Measurements from ENCODE around the gene CHD5. TPM values are rescaled to one million over a fixed set of nuclear protein-coding genes. Genes with fewer than 3 reads are reported as not detected.

The CHD5 gene
- total RNA-seq, 1 donor from 2014 or later = 0.04 TPM

DNA sequence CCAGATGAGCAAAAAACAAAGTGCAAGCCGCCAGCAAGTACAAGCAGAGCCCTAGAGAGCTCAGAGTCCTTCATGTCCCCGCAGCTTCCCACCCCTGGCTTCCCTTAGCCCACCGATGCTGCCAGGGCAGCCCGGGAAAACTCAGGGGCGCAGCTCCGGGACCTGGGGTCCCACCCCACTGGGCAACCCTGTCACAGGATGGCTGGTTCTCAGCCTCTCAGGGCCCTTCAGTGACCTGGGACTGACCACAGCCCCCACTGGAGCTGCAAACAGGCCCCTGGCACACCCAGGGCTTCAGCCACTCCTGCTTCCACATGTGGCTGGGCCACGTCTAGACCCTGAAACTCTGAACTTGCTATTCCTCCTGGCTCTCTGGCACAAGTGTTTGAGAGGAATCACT, 49.5 kb downstream of the CHD5 start:
- ATAC-seq = no peak

- no peak for ATAC-seq
These were observed 50.1 kb downstream of the CHD5 start for GRCh38 chr1:6130036-6130435.

- ATAC-seq = peak; percentile 17
These were observed 50.8 kb downstream of the CHD5 start for GRCh38 chr1:6129313-6129712.

DNA sequence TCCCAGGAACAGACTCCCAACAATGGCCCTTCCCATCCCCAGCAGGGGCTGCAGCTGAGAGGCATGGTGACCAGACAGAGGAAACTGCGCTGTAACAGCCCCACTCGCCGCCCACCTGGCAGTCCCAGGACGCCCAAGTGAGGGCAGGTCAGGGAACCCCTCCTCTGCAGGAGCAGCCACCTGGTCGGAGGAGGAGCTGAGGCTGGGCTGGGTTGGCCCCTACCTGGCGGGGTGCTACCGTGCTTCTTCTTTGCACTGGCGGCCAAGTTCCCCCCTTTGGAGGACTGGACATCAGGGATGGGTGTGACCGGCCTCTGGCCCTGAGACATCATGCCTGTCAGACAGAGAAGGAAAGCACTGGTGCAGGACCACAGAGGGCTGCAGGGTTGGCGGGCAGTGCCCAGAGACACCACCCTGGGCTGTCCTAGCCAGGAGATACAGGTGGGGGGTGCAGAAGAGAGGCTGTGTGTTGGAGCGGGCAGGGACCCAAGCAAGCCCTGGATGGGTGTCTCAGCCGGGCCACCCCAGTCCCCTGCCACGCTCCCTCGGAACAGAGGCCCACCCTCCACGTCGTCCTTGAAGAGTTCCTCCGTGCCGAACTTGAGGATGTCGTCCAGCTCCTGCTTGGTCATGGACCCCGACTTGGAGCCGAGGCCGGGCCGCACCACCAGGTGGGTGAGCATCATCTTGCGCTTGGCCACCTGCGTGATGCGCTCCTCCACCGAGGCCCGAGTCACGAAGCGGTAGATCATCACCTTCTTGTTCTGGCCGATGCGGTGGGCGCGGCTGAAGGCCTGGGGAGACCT, 51.6 kb downstream of the CHD5 start:
- no peak for ATAC-seq

- ATAC-seq = peak; percentile 90
These were observed 52.4 kb downstream of the CHD5 start for GRCh38 chr1:6127587-6128163.

DNA sequence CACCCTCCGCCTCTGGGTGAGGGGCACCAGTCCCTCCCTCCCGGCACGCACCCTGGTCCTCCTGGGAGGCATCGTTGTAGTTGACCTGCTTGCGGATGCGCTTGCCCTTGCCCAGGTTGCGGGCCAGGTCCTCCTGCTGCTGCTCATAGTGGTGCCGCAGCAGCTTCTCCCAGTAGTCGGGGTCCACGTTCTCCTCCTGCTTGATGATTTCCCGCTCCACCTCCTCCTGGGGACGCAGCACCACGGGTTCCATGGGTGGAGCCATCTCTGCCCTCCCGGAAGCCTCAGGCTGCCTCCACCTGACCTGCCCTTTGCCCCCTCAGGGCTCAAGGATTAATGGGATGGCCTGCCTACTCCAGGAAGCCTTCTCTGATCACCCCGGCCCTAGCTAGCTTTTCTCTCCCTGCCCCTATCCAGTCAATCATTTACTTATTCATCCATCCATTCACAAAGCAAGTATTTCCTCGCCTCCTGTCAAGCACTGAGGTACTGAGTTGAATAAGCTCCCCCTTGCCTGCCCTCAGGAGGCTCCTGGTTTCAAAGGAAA, 53.5 kb downstream of the CHD5 start:
- no peak for ATAC-seq

- ATAC-seq = no peak
These were observed 54.1 kb downstream of the CHD5 start for GRCh38 chr1:6126028-6126427.

- no peak for ATAC-seq
These were observed 54.8 kb downstream of the CHD5 start for GRCh38 chr1:6125366-6125765.

DNA sequence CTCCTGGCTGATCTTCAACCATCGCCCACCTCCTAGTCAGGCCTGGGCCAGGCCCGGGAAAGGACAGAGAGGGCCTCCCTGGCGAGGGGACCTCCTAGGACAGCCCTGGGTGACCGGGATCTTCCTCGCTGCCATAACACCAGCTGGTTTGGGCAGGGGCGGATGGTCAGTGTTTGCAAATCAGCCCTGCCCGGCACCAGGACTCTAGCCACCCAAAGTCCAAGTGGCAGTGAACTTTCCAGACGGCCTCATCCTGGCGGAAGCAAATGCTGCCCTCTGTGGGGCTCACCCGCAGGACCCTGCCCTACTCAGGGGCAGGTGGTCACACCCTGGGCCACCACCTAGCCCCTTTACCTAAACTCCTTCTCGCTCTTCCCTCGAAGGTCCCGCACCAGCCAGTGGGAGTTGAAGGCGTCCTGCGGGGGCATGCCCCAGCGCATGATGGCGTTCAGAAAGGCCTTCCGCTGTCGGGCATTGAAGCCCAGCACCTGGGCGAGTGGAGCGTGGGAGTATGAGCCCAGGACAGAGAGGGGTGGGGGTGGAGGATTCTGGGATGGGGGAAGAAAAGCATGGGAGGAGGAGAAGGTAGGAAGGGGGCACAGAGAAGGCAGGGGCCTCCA, 55.3 kb downstream of the CHD5 start:
- no peak for ATAC-seq

GRCh38 chr1:6124341-6124740, 55.8 kb downstream of the CHD5 start:
- no peak for ATAC-seq

DNA sequence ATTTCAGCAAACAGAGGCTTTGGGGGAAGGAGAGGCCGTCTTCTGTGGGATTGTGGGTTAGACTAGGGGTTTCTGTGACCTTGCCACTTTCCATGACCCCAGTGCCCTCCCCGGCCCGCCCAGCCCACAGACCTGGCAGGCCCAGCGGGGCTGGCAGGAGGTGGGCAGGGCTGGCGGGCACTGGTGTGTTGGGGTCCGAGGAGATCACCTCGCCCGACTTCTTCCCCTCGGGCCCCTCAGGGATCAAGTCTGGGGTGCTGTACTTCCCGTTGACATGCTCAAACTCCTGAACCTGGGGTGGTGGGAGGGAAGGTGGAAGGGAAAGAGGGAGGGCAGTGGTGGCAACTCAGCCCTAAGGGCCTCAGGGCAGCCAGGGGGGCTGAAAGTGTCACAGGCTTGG, 56.3 kb downstream of the CHD5 start:
- ATAC-seq = no peak

DNA sequence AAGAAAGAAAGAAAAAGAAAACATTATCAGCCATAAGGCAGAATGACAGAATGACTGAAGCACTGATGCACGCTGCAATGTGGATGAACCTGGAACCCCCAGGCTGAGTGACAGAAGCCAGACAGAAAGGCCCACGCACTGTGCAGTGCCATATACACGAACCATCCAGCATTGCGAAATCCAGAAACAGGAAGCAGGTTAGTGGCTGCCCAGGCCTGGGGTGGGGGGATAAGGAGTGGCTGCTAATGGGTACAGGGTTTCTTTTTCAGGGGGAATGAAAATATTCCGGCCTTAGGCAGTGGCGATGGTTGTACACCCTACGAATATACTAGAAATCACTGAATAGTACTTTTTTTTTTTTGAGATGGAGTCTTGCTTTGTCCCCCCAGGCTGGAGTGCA, 57.0 kb downstream of the CHD5 start:
- no peak for ATAC-seq

DNA sequence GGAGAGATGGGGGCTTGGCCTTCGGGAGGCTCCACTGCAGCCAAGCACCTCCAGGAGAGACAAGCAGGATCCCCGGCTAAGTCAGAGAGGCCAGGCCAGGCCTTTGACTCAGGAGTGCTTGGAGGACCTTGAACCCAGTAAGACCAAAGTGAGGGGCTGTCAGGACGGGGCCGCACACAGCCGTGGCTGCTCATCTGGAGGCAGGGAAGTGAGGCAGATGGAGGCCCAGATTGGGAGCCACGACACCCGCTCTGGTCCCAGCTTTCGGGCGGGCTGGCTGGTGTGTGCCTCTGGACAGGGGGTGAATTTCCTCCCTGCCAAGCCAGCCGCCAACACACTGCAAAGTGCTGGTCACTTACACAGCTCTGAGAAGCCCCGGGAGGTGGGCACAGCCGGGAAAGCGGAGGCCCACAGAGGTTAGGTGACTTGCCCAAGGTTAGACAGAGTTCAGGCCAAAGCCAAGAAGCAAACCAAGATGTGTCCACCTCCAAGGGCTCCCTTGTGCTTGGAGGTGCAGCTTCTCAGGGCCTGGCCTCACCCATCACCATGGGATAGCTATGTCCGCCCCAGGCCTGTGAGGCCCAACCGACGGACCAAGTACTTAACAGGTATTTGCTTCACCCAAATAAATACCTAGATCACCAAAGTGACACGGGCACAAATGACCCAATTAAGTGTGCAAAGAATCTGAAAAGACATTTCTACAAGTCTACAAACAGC, 58.3 kb downstream of the CHD5 start:
- ATAC-seq = no peak

DNA sequence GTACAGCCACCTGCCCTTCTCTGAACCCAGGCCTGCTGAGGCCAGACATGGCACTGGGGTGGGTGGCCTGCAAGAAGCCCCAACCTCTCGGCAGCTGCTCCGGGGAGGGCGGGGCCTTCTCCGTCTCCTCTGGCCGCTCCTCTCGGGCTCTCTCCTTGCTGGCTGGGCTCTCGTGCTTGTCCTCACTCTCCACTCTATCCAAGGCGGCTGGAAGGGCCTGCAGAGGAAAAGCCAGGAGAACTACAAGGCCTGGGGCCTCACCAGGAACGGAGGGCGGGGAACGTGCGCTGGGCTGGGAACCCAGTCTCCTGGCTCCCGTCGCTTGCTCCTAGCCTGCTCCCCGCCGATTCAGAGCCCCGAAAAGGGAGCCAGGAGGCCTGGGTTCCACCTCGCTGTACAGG, 59.1 kb downstream of the CHD5 start:
- no peak for ATAC-seq

- ATAC-seq = no peak
These were observed 61.7 kb downstream of the CHD5 start for GRCh38 chr1:6118415-6118814.

DNA sequence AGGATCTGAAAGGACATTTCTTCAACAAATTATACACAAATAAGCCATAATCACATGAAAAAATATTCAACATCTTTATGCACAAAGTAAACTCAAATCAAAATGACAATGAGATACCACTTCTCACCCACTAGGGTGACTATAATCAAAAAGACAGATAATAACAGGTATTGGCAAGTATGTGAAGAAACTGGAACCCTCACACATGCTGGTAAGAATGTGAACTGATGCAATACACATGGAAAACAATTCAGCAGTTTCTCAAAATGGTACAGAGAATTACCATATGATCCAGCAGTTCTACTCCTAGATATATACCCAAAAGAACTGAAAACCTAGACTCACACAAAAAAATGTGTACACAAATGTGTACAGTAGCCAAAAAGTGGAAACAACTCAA, 62.5 kb downstream of the CHD5 start:
- no peak for ATAC-seq

DNA sequence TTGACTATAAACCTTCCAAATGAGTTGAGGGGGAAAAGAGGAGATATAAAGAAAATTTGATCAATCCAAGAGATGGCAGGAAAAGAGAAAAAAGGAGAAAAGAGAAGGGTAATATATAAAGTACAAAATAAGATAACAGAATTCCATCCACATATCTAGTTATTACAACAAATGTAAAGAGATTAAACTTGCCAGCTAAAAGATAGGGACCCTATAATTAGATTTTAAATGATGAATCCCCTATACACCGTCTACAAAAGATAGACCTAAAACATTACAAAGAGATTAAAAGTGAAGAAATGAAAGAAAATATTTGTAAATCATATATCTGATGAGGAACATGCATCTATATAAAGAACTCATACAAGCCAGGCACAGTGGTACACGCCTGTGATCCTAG, 63.1 kb downstream of the CHD5 start:
- no peak for ATAC-seq

- no peak for ATAC-seq
These were observed 64.0 kb downstream of the CHD5 start for GRCh38 chr1:6116137-6116536.

DNA sequence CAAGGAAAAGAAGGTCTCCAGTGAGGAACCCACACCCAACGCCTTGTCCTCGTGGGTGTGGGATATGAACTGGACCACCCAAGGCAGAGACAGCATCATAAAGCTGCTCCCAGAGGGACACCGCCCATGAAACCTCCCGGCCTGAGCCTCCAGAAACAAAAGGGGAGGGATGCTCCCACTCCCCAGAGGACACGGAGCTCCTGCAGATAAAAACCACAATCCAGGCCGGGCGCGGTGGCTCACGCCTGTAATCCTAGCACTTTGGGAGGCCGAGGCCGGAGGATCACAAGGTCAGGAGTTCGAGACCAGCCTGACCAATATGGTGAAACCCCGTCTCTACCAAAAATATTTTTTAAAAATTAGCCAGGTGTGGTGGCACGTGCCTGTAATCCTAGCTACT, 66.4 kb downstream of the CHD5 start:
- no peak for ATAC-seq

DNA sequence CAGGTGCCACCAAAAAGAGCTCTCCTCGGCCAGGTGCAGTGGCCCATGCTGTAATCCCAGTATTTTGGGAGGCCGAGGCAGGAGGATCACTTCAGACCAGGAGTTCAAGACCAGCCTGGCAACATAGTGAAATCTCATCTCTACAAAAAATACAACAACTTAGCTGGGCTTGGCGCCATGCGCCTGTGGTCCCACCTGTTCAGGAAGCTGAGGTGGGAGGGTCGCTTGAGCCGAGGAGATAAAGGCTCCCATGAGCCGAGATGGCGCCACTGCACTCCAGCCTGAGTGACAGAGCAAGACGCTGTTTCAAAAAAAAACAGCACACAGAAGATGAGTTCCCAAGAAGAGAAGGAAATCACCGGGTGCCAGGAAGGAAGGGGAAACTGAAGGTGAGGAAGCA, 67.0 kb downstream of the CHD5 start:
- no peak for ATAC-seq

DNA sequence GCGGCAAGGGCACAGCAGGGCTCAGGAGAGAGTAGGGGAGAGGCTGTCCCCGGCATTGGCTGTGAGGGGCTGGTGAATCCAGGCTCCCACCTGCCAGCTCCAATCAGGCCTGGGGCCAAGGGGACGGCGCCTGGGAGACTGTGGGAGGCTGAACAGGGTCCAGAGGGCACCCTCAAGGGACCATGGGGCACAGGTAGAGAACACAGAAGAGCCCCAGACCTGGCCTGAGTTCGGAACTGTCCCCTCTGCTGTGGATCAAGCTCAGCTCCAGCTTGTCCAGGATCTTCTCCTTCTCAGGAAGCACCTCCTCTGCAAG, 67.5 kb downstream of the CHD5 start:
- no peak for ATAC-seq

- ATAC-seq = no peak
These were observed 68.0 kb downstream of the CHD5 start for GRCh38 chr1:6111991-6112689.

GRCh38 chr1:6111571-6111970, 68.5 kb downstream of the CHD5 start:
- no peak for ATAC-seq

Data from esophagus mucosa (tissue), 1 donor.